Measurements from ENCODE around the gene BCAR3. TPM values are rescaled to one million over a fixed set of nuclear protein-coding genes. Genes with fewer than 3 reads are reported as not detected.
A peak's percentile ranks its signal among the peaks of the same experiment; 100 is the strongest.

The BCAR3 gene
- total RNA-seq, 1 donor from 2014 or later: 41.0 TPM

GRCh38 chr1:93569489-93569888 lies 112.1 kb downstream of the BCAR3 start:
- TF ChIP-seq CTCF (IDR thresholded peaks at IDR 0.05): no peak
- intact Hi-C loops (cut with DNase I): no loop called here
- no peaks in the 10 kb centered on the region for H3K27me3 ChIP-seq
- H3K27ac ChIP-seq: peak overlapping the region in 1 of 2 donors; percentile 6
- no peak for DNase-seq (ENCODE audit: low spot score in 2 of 2)
- H3K36me3 ChIP-seq: peaks cover 66 to 86% of the 10 kb centered on the region in 2 donors
- H3K4me3 ChIP-seq: no peak overlapping the region
- no peaks in the 10 kb centered on the region for H3K9me3 ChIP-seq
- H3K4me1 ChIP-seq: peaks cover 0 to 3% of the 10 kb centered on the region in 2 donors

- no peak for DNase-seq (ENCODE audit: low spot score in 2 of 2)
- intact Hi-C loops (cut with DNase I): no loop called here
- peak overlapping the region; percentile 41 to 68 for H3K27ac ChIP-seq
- no peak overlapping the region for H3K4me3 ChIP-seq
- H3K4me1 ChIP-seq: peaks cover 0 to 3% of the 10 kb centered on the region in 2 donors
- H3K9me3 ChIP-seq: no peaks in the 10 kb centered on the region
- peaks cover 50 to 86% of the 10 kb centered on the region in 2 donors for H3K36me3 ChIP-seq
- H3K27me3 ChIP-seq: no peaks in the 10 kb centered on the region
- TF ChIP-seq CTCF (IDR thresholded peaks at IDR 0.05): no peak
These were observed 114.2 kb downstream of the BCAR3 start for GRCh38 chr1:93567255-93567918.

DNA sequence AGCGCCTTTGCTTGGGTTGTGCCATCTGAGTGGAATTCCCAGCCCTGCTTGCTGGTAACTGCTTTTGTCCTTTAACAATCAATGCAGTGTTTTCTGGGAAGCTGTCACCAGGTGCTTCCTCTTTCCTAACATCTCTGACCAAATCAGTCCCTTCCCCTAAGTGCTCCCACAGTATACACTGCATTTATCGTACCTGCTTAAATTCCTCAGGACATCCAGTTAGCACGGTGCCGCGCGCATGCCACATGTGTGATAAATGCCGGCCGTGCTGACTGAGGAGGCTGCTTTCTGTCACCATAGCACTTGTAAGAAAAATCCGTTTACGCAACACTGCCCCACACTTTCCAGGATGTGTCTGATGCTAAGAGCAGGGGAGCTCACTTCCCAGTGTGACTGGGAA lies 115.4 kb downstream of the BCAR3 start:
- intact Hi-C loops (cut with DNase I): no loop called here
- no peak for TF ChIP-seq CTCF (IDR thresholded peaks at IDR 0.05)
- Histone ChIP-seq H3K9me3 (no peaks in the 10 kb centered on the region), H3K4me1 (peaks cover 0 to 3% of the 10 kb centered on the region in 2 donors), H3K36me3 (peaks cover 45 to 86% of the 10 kb centered on the region in 2 donors), H3K27ac (peak overlapping the region; percentile 41 to 68), H3K4me3 (no peak overlapping the region), H3K27me3 (no peaks in the 10 kb centered on the region)
- no peak for DNase-seq (ENCODE audit: low spot score in 2 of 2)

- DNase-seq (ENCODE audit: low spot score in 2 of 2): no peak
- intact Hi-C loops (cut with DNase I): no loop called here
- Histone ChIP-seq H3K9me3 (no peaks in the 10 kb centered on the region), H3K4me3 (no peak overlapping the region), H3K36me3 (peaks cover 39 to 87% of the 10 kb centered on the region in 2 donors), H3K27me3 (no peaks in the 10 kb centered on the region), H3K4me1 (peaks cover 0 to 3% of the 10 kb centered on the region in 2 donors), H3K27ac (peak overlapping the region; percentile 41 to 68)
- no peak for TF ChIP-seq CTCF (IDR thresholded peaks at IDR 0.05)
These were observed 116.0 kb downstream of the BCAR3 start for GRCh38 chr1:93565496-93566206.

DNA sequence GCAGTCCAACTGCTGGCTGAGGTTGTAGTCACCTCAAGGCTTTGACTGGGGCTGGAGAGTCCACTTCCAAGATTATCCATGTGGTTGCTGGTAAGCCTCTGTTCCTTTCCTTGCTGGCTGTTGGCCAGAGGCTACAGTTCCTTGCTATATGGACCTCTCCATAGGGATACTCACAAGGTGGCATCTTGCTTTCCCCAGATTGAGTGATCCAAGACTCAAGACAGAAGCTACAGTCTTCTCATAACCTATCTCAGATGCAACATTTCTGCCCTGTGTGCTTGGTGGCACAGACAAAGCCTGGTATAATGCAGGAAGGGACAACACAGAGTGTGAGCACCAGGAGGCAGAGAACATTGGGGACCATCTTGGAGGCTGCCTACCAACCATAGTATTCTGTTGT lies 121.9 kb downstream of the BCAR3 start:
- intact Hi-C loops (cut with DNase I): loop anchor here (10.0 kb wide), 2 partner anchors 115 to 255 kb away; partner anchors contain the start of gene FNBP1L
- no peak for DNase-seq (ENCODE audit: low spot score in 2 of 2)
- Histone ChIP-seq H3K27ac (no peak overlapping the region), H3K9me3 (no peaks in the 10 kb centered on the region), H3K4me3 (no peak overlapping the region), H3K4me1 (no peaks in the 10 kb centered on the region), H3K36me3 (peaks cover 11 to 59% of the 10 kb centered on the region in 2 donors), H3K27me3 (no peaks in the 10 kb centered on the region)
- TF ChIP-seq CTCF (IDR thresholded peaks at IDR 0.05): no peak
